ENCODE results near the gene CRACR2B.

DNA sequence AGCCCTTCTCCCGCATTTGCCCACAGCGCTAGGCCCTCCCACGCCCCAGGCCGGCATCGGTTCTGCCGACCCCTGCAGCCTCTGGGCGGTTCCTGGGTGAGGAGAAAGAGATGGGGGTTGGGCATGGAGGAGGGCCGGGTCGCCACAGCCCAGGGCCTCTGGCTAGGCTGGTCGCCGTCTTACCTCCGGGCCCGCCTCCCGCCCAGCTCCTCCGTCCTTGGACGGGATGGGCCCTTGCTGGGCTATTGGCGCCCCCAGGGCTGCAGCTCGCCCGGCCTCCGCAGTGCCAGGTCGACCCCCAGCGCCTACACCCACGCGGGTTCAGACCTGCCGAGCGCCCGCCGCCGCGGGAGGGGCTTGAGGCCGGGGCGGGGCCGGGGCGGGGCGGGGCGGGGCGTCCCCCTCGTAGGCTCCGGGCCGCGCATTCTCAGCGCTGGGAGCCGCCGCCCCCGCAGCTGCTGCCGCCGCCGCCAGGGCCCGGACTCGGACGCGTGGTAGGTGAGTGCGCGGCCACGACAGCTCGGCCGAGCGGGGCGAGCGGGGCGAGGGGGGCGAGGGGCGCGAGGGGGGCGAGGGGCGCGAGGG lies 4.9 kb downstream of the CRACR2B start, which contains the start of gene CD151:
- TF ChIP-seq, protein P1, sequence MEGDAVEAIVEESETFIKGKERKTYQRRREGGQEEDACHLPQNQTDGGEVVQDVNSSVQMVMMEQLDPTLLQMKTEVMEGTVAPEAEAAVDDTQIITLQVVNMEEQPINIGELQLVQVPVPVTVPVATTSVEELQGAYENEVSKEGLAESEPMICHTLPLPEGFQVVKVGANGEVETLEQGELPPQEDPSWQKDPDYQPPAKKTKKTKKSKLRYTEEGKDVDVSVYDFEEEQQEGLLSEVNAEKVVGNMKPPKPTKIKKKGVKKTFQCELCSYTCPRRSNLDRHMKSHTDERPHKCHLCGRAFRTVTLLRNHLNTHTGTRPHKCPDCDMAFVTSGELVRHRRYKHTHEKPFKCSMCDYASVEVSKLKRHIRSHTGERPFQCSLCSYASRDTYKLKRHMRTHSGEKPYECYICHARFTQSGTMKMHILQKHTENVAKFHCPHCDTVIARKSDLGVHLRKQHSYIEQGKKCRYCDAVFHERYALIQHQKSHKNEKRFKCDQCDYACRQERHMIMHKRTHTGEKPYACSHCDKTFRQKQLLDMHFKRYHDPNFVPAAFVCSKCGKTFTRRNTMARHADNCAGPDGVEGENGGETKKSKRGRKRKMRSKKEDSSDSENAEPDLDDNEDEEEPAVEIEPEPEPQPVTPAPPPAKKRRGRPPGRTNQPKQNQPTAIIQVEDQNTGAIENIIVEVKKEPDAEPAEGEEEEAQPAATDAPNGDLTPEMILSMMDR (IDR thresholded peaks at IDR 0.05): no peak
- no peak for TF ChIP-seq TCF7L2 (IDR thresholded peaks at IDR 0.05; ENCODE audit: low read depth, low read length)
- TF ChIP-seq, protein P2, sequence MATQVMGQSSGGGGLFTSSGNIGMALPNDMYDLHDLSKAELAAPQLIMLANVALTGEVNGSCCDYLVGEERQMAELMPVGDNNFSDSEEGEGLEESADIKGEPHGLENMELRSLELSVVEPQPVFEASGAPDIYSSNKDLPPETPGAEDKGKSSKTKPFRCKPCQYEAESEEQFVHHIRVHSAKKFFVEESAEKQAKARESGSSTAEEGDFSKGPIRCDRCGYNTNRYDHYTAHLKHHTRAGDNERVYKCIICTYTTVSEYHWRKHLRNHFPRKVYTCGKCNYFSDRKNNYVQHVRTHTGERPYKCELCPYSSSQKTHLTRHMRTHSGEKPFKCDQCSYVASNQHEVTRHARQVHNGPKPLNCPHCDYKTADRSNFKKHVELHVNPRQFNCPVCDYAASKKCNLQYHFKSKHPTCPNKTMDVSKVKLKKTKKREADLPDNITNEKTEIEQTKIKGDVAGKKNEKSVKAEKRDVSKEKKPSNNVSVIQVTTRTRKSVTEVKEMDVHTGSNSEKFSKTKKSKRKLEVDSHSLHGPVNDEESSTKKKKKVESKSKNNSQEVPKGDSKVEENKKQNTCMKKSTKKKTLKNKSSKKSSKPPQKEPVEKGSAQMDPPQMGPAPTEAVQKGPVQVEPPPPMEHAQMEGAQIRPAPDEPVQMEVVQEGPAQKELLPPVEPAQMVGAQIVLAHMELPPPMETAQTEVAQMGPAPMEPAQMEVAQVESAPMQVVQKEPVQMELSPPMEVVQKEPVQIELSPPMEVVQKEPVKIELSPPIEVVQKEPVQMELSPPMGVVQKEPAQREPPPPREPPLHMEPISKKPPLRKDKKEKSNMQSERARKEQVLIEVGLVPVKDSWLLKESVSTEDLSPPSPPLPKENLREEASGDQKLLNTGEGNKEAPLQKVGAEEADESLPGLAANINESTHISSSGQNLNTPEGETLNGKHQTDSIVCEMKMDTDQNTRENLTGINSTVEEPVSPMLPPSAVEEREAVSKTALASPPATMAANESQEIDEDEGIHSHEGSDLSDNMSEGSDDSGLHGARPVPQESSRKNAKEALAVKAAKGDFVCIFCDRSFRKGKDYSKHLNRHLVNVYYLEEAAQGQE (IDR thresholded peaks at IDR 0.05; ENCODE audit: insufficient read depth in 1 of 2, low read depth in 2 of 2, low read length in 1 of 2): no peak
- peak; percentile 59; the same call in 1 of the 2 replicates for TF ChIP-seq POLR2AphosphoS5 (IDR thresholded peaks at IDR 0.05; ENCODE audit: low read depth, low read length)
- TF ChIP-seq SIN3A (IDR thresholded peaks at IDR 0.05; ENCODE audit: borderline replicate concordance, insufficient read depth, low read depth, low read length): peak; percentile 80; the same call in 1 of the 2 replicates

Measured in Panc1 (cell line).